Activated naive CD8-positive, alpha-beta T cell treated with anti-CD3 and anti-CD28 coated beads for 36 hours (primary cell): ENCODE measurements around the gene CAMKK2. TPM values are rescaled to one million over a fixed set of nuclear protein-coding genes. Genes with fewer than 3 reads are reported as not detected.
A peak's percentile ranks its signal among the peaks of the same experiment; 100 is the strongest.
"Not testable (repeated sequence)": the region's sequence is repeated elsewhere in the genome, so short reads cannot be mapped to it uniquely, and the experiment has no call there.

Source experiments
- DNase-seq: peaks from one replicate; pipeline ENCODE4 v3.0.0; 2021
- H3K27ac Mint-ChIP-seq: one replicate; pipeline ENCODE4 v1.8.0; 2022; ENCODE audit warnings: mild to moderate bottlenecking, moderate library complexity, mixed read lengths
- H3K27me3 Mint-ChIP-seq: one replicate; pipeline ENCODE4 v1.8.0; 2022; ENCODE audit warnings: mild to moderate bottlenecking, mixed read lengths
- H3K36me3 Mint-ChIP-seq: one replicate; pipeline ENCODE4 v1.8.0; 2021; ENCODE audit warnings: mild to moderate bottlenecking, mixed read lengths
- H3K4me1 Mint-ChIP-seq: one replicate; pipeline ENCODE4 v1.8.0; 2021; ENCODE audit warnings: mixed read lengths
- H3K4me3 Mint-ChIP-seq: one replicate; pipeline ENCODE4 v1.8.0; 2022; ENCODE audit warnings: mild to moderate bottlenecking, moderate library complexity, mixed read lengths
- H3K9me3 Mint-ChIP-seq: one replicate; pipeline ENCODE4 v1.8.0; 2022; ENCODE audit warnings: mixed read lengths
- total RNA-seq, 2 experiments: library from RNA; stranded (reverse); gene quantifications; one replicate each; pipeline ENCODE4 v1.2.3, GENCODE V29; 2021

CAMKK2 gene
- total RNA-seq, 2 experiments from 2014 or later: 37.6 to 38.6 TPM

DNA sequence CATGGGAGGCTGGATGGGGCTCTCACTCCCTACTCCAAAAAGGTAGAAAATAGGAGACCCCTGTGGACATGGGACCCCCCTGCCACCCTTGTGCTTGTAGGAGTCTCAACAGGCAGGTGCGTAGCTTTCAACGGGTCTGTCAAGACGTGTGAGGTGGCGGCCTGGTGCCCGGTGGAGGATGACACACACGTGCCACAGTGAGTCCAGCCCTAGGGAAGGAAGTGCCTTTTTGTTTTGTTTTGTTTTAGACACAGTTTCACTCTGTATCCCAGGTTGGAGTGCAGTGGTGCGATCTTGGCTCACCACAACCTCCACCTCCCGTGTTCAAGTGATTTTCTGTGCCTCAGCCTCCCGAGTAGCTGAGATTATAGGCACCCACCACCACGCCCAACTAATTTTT is 73.7 kb downstream of the CAMKK2 start:
- no peak overlapping the region for H3K4me3 Mint-ChIP-seq
- DNase-seq: no peak

DNA sequence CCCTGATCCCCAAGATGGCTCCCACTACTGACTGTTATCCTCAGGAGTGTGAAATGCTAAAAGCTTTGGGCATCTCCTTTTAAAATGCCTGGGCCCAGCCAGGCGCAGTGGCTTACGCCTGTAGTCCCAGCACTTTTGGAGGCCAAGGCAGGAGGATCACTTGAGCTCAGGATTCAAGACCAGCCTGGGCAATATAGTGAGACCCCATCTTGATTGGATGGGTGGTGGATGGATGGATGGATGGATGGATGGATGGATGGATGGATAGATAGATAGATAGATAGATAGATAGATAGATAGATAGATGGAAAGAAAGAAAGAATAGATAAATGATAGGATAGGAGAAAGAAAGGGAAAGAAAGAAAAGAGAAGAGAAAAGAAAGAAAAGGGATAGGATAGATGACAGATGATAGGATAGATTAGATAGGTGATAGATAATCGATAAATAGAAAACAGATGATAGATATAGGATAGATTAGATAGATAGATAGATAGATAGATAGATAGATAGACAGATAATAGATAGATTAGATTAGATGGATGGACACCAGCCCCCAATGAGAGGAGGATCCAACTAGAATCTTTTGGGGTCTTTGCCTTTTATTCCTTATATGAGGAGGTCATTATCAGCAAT is 77.0 kb downstream of the CAMKK2 start:
- Mint-ChIP-seq H3K9me3 (no peaks in the 10 kb centered on the region), H3K27me3 (no peaks in the 10 kb centered on the region), H3K27ac (no peak overlapping the region), H3K4me3 (no peak overlapping the region), H3K4me1 (peaks cover 24% of the 10 kb centered on the region), H3K36me3 (peaks cover 35% of the 10 kb centered on the region)
- no peak for DNase-seq

More for the DNA sequence above, 73.7 kb downstream of the CAMKK2 start:
- H3K27ac Mint-ChIP-seq: peak overlapping the region; percentile 76
- peaks cover 40% of the 10 kb centered on the region for H3K36me3 Mint-ChIP-seq
- no peaks in the 10 kb centered on the region for H3K9me3 Mint-ChIP-seq
- peaks cover 28% of the 10 kb centered on the region for H3K4me1 Mint-ChIP-seq
- no peaks in the 10 kb centered on the region for H3K27me3 Mint-ChIP-seq

DNA sequence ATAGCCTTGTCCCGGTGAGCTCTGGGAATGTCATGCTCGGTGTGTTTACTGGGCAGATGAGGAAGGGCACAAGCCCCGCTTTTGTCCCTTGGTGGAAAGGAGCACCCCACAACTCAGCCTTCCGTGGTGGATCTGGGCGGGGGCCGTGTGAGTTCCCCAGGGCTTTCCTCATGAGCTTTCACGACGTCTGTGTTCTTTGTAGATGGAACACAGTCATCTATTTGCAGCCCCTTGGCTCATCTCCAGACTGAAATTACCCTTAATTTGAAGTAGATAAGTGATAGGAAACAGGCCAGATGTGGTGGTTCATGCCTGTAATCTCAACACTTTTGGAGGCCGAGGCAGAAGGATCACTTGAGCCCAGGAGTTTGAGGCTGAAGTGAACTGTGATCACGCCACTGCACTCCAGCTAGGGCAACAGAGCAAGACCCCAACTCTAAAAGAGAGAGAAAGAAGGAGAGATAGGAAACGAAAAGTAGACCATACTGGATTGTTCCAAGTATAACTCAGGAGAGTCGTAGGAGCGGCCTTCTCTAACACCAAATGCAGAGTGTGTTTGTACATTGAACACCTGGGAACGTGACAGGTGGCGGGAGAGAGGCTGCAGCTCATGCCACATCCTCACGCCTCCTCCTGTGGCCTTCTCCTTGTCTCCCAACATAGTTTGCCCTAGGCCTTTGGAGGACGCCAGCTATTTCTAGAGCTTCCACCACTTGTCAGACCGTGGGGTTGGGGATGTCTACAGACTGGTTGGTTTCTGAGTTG is 77.7 kb downstream of the CAMKK2 start:
- DNase-seq: no peak
- Mint-ChIP-seq H3K36me3 (peaks cover 34% of the 10 kb centered on the region), H3K9me3 (no peaks in the 10 kb centered on the region), H3K27ac (no peak overlapping the region), H3K4me1 (peaks cover 26% of the 10 kb centered on the region), H3K27me3 (no peaks in the 10 kb centered on the region), H3K4me3 (no peak overlapping the region)

DNA sequence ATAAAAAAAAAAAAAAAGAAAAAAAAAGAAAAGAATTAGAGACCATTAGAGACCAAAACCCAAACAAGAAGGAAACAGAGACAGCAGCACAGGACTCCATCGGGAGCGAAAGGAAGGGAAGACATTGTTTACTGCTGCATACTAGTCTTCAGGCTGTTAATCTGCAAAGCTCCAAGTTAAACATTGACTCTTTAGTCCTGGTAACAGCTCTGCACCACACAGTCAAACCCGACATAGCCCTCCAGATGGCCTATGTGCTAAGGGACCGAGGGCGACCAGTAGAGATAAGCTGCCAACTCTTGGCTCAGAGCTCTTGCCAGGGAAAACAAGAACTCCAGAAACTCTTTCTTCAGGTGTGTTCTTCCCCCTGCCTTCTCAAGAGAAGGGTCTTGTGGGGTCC is 78.7 kb downstream of the CAMKK2 start:
- peak overlapping the region; percentile 11 for H3K27ac Mint-ChIP-seq
- peaks cover 21% of the 10 kb centered on the region for H3K4me1 Mint-ChIP-seq
- H3K36me3 Mint-ChIP-seq: peaks cover 29% of the 10 kb centered on the region
- no peak overlapping the region for H3K4me3 Mint-ChIP-seq
- H3K9me3 Mint-ChIP-seq: no peaks in the 10 kb centered on the region
- H3K27me3 Mint-ChIP-seq: no peaks in the 10 kb centered on the region
- no peak for DNase-seq

DNA sequence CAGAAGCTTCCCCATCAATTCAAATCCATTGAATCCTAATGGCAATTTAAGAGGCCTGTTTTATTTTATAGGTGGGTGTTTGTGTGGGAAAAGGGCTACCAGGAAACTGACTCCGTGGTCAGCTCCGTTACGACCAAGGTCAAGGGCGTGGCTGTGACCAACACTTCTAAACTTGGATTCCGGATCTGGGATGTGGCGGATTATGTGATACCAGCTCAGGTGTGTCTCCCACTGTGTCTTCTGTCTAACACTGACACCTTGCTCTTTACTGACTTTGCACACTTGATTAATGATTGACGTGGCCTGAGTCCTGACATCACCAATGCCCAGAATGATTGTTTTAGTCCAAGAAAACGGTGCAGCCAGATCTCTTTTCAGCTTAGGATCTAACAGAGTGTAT is 79.4 kb downstream of the CAMKK2 start:
- Mint-ChIP-seq H3K27ac (no peak overlapping the region), H3K27me3 (no peaks in the 10 kb centered on the region), H3K36me3 (peaks cover 26% of the 10 kb centered on the region), H3K4me3 (no peak overlapping the region), H3K4me1 (peaks cover 23% of the 10 kb centered on the region), H3K9me3 (no peaks in the 10 kb centered on the region)
- no peak for DNase-seq

DNA sequence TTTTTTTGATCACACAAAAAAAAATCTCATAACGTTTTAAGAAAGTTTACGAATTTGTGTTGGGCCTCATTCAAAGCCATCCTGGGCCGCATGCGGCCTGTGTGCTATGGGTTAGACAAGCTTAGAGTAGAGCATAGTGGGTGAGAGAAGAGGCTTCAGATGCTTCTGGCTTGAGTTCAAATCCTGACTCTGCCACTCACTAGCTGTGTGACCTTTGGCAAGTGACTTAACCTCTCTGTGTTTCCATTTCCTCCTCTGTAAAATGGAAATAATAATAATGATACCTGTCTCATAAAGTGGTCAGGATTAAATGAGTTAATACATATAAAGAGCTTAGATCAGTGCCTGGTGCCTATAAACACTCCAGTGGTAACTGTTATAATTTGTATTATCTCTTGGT is 80.4 kb downstream of the CAMKK2 start:
- Mint-ChIP-seq H3K4me3 (no peak overlapping the region), H3K27ac (peak overlapping the region; percentile 56), H3K36me3 (peaks cover 22% of the 10 kb centered on the region), H3K9me3 (no peaks in the 10 kb centered on the region), H3K27me3 (no peaks in the 10 kb centered on the region), H3K4me1 (peaks cover 28% of the 10 kb centered on the region)
- no peak for DNase-seq

DNA sequence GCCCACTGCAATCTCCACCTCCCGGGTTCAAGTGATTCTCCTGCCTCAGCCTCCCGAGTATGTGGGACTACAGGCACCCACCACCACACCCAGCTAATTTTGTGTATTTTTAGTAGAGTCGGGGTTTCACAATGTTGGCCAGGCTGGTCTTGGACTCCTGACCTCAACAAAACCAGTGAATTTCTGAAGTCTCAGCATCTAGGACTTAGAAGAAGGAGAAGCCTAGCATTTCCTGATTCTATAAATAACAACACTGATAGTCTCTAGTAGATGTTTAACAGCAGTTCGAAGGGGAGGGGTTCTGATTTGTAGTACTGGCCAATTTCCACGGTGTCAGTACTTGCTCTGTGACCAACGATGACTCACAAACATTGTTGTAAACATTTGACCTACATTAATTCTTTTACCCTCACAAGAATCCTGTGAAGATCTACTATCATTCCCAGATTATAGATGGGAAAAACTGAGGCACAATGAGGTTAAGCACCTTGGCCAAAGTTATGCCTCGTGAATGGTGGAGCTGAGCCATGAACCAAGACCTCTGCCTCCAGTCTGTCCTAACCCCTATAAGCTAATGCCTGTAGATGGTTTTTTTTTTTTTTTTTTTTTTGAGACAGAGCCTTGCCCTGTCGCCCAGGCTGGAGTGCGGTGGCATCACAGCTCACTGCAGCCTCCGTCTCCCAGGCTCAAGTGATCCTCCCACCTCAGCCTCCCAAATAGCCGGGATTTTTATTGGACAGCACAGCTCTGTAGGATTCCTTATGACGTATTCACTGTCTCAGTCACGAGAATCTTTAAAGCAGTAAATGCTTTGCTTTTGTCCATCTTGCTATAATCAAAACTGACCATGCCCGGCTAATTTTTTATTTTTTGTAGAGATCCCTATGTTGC is 81.4 kb downstream of the CAMKK2 start:
- Mint-ChIP-seq H3K27ac (peak overlapping the region; percentile 62), H3K36me3 (peaks cover 22% of the 10 kb centered on the region), H3K4me3 (no peak overlapping the region), H3K4me1 (peaks cover 35% of the 10 kb centered on the region), H3K27me3 (no peaks in the 10 kb centered on the region), H3K9me3 (no peaks in the 10 kb centered on the region)
- no peak for DNase-seq

DNA sequence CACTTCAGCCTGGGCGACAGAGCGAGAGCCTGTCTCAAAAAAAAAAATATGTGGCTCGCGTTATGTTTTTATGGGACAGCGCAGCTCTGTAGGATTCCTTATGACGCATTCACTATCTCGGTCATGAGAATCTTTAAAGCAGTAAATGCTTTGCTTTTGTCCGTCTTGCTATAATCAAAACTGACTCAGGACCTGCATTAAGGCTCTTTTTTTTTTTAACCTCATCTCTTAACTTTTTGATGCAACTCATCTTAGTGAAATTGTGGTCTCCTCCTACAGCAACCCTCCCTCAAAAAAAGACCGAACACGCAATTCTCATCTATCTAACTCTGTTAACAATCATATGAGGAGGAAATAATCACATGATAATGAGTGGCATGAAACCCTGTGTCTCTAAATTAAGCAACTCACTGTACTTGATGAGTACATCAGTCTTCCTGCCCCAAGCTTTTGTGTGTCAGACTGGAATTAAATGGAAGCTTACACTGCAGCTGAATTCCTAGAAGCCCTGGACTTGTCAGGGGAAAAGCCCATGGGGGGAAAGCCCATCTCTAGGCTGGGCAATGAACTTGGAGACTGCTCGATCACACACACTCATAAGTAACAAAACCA is 82.2 kb downstream of the CAMKK2 start:
- H3K4me3 Mint-ChIP-seq: no peak overlapping the region
- H3K36me3 Mint-ChIP-seq: peaks cover 22% of the 10 kb centered on the region
- no peaks in the 10 kb centered on the region for H3K9me3 Mint-ChIP-seq
- H3K4me1 Mint-ChIP-seq: peaks cover 37% of the 10 kb centered on the region
- H3K27me3 Mint-ChIP-seq: no peaks in the 10 kb centered on the region
- DNase-seq: peak; percentile 23
- H3K27ac Mint-ChIP-seq: peak overlapping the region; percentile 62

DNA sequence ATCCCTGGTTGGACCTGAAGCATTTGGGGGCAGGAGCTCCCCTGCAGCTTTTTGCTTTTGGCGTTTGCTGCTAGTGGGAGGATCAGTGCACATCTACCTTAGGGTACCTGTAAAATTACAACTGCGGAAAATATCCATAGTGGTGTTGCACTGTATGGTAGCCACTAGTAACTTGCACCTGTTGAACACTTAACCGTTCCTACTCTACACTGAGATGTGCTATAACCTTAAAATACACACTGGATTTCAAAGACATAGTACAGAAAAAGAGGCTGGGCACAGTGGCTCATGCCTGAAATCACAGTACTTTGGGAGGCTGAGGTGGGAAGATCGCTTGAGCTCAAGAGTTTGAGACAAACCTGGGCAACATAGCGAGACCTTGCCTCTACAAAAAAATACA is 83.6 kb downstream of the CAMKK2 start:
- peaks cover 40% of the 10 kb centered on the region for H3K4me1 Mint-ChIP-seq
- no peaks in the 10 kb centered on the region for H3K9me3 Mint-ChIP-seq
- peaks cover 19% of the 10 kb centered on the region for H3K36me3 Mint-ChIP-seq
- H3K27ac Mint-ChIP-seq: no peak overlapping the region
- H3K27me3 Mint-ChIP-seq: no peaks in the 10 kb centered on the region
- no peak overlapping the region for H3K4me3 Mint-ChIP-seq
- DNase-seq: no peak

DNA sequence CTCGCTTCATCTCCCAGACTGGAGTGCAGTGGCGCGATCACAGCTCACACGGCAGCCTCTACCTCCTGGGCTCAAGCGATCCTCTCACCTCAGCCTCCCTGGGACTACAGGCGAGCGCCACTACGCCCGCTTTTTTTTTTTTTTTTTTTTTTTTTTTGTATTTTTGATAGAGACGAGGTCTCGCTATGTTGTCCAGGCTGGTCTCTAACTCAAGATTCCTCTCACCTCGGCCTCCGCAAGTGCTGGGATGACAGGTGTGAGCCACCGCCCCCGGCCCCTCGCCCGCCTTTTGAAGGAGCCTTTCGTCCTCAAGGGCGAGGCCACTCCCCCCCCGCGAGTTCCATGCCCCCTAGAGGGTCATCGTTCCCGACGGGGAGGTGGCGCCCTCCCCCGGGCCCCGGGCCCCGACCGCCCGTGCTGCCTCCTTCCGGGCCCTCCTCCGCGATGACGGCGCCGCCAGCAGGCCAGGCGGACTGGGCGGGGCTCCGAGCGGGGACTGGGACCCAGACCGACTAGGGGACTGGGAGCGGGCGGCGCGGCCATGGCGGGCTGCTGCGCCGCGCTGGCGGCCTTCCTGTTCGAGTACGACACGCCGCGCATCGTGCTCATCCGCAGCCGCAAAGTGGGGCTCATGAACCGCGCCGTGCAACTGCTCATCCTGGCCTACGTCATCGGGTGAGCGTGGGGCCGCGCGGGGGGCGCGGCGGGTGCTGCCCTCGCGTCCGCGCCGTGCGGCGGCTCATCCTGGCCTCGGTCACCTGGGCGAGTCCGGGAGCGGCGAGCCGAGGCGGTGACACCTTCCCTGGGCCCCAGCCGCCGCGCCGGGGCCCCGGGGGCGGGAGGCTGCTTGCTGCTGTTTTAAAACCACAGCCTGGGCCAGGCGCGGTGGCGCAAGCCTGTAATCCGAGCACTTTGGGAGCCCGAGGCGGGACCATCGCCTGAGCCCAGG is 86.6 kb downstream of the CAMKK2 start, which contains the start of gene P2RX4:
P2RX4 (plus strand) TSS at position 506 of the 949 bp plus-strand sequence; CDS start at position 542, 36 bp downstream.
- H3K27ac Mint-ChIP-seq: peak within 1 kb of the TSS; percentile 90
- peaks cover 31% of the 10 kb centered on the region for H3K4me1 Mint-ChIP-seq
- H3K4me3 Mint-ChIP-seq: peak within 1 kb of the TSS; percentile 84
- peaks cover 12% of the 10 kb centered on the region for H3K36me3 Mint-ChIP-seq
- H3K27me3 Mint-ChIP-seq: no peaks in the 10 kb centered on the region
- peaks cover under 1% of the 10 kb centered on the region for H3K9me3 Mint-ChIP-seq
- DNase-seq: peak; percentile 92

DNA sequence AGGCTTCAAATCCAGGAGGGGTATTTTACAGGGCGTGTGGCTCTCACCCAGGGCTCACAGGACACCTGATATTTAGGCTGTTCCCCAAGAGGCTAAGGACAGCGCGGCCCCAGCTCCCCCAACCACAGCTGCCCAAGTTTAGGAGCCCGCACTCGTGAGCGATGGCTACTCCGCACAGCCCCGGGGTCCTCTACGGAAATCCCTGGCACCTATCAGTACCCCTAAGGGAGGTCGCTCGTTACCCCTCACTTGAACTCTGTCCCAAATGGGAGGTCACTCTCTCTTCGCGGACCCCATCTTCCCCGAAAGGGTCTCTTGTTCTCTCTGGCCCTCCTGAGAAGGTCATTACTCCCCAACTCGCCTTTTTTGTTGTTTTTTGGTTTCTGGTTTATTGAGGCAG is 87.3 kb downstream of the CAMKK2 start:
- no peaks in the 10 kb centered on the region for H3K27me3 Mint-ChIP-seq
- DNase-seq: no peak
- H3K36me3 Mint-ChIP-seq: peaks cover 10% of the 10 kb centered on the region
- H3K4me1 Mint-ChIP-seq: peaks cover 28% of the 10 kb centered on the region
- peak overlapping the region; percentile 76 for H3K4me3 Mint-ChIP-seq
- H3K27ac Mint-ChIP-seq: peak overlapping the region; percentile 25
- H3K9me3 Mint-ChIP-seq: peaks cover 2% of the 10 kb centered on the region

DNA sequence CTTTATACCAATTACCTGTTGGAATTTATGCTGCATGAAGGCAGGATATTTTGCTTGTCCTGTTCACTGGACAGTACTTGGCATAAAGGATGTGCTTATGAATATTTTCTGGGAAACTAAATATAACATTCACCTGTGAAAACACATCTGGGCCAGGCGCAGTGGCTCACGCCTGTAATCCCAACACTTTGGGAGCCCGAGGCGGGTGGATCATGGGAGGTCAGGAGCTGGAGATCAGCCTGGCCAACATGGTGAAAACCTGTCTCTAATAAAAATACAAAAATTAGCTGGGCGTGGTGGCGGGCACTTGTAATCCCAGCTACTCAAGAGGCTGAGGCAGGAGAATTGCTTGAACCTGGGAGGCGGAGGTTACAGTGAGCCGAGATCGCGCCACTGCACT is 87.9 kb downstream of the CAMKK2 start:
- not testable (repeated sequence) for DNase-seq, H3K27ac Mint-ChIP-seq, H3K9me3 Mint-ChIP-seq, H3K27me3 Mint-ChIP-seq, H3K36me3 Mint-ChIP-seq
- Mint-ChIP-seq H3K4me1 (peaks cover 31% of the 10 kb centered on the region), H3K4me3 (peak overlapping the region; percentile 76)

DNA sequence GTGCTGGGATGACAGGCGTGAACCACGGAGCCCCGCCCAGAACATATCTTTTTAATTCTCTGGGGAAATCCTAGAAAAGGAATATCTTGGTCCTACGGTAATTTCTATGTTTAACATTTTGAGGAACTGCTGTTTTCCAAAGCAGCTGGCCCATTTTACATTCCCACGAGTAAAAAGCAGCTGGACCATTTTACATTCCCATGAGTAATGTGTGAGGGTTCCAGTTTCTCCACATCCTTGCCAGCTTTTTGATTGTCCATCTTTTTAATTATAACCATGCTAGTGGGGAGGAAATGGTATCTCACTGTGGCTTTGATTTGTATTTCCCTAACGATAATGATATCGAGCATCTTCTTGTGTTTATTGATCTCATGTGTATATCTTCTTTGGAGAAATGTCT is 91.0 kb downstream of the CAMKK2 start:
- no peaks in the 10 kb centered on the region for H3K27me3 Mint-ChIP-seq
- no peak overlapping the region for H3K4me3 Mint-ChIP-seq
- no peak for DNase-seq
- no peaks in the 10 kb centered on the region for H3K36me3 Mint-ChIP-seq
- H3K4me1 Mint-ChIP-seq: peaks cover 16% of the 10 kb centered on the region
- peaks cover 2% of the 10 kb centered on the region for H3K9me3 Mint-ChIP-seq
- no peak overlapping the region for H3K27ac Mint-ChIP-seq

DNA sequence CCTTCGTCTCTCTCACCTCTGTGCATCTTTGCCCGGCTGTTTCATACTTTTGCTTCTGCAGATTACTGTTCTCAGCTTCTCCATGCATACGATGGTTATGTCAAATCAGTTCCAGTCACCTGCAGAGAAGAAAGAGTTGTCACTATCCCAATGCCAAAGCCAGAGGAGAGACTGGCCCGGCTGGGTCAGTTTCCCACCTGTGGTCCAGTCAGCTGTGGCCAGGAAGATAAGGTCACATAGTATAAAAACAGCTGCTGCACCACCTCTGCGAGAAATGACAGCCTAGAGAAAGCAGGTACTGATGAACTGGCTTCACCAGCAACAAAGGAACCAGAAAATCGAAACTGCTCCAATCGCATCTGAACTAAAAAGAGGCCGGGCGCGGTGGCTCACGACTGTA is 93.0 kb downstream of the CAMKK2 start:
- Mint-ChIP-seq H3K36me3 (no peaks in the 10 kb centered on the region), H3K4me3 (no peak overlapping the region), H3K27ac (no peak overlapping the region), H3K4me1 (peaks cover 9% of the 10 kb centered on the region), H3K27me3 (no peaks in the 10 kb centered on the region), H3K9me3 (peaks cover 2% of the 10 kb centered on the region)
- DNase-seq: no peak
